ENCODE results near the gene ADGRG6.

ADGRG6 gene

DNA sequence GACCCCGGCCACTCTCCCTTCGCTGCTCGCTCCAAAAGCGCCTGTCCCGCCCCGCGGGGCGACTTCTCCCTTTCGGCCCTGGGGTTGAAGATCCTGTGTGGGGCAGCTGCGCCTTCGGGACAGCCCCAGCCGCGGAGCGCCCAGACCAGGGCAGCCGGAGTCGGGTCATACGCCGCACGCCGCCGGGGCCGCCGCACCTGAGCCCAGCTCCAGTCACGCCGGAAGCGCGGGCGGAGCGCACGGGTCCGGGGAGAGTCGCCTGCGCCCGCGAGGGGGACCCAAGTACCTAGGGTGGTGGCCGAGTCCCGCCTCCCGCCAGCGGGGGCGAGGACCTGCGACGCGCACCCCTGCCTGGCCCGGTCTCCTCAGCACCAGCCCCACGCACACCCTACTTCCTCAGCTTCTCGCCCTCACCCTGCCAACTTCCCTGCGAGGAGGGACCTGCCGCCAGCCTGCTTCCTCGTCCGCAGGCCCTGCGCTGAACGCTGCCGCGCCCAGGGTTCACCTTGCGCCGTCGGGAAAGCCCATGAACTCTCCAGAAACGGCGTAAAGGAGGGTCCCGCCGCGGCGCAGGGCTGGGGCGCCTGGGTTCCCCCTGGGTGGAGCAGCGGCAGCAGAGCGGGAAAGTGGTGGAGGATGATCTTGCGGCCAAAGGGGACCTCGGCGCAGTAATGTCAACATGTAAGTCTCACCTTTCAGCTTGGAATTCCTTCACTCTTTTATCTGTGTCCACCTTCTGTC lies at the start of gene ADGRG6:
ADGRG6 (plus strand) TSS at position 357 of the 741 bp plus-strand sequence; CDS start at position 680, 323 bp downstream.
- DNase-seq: peak; percentile 2 to 13
- no peak for TF ChIP-seq POLR2A (IDR thresholded peaks at IDR 0.05; ENCODE audit: low read length)
- TF ChIP-seq GATA1 (IDR thresholded peaks at IDR 0.05; ENCODE audit: low read depth, low read length): no peak

DNA sequence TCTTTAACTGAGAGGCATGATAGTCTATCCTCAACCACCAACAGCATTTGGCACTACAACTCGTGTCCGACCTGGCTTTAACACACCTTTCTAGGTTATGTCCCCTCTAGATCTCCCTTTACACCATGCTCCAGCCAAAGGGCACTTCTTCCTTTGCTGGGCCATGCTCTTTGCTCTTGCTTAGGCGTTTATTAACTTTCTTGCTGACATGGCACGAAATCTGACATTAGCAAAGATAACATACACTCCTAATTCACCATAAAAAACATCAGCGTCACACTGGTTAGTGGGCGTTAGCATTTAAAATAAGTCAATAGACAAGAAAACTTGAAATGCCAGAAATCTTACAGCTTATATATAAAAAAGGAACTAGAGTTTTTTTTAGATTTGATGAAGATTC lies 47.3 kb upstream of the ADGRG6 start:
- TF ChIP-seq GATA1 (IDR thresholded peaks at IDR 0.05; ENCODE audit: low read depth, low read length) (no peak), POLR2A (IDR thresholded peaks at IDR 0.05; ENCODE audit: low read length) (no peak)
- DNase-seq: no peak

DNA sequence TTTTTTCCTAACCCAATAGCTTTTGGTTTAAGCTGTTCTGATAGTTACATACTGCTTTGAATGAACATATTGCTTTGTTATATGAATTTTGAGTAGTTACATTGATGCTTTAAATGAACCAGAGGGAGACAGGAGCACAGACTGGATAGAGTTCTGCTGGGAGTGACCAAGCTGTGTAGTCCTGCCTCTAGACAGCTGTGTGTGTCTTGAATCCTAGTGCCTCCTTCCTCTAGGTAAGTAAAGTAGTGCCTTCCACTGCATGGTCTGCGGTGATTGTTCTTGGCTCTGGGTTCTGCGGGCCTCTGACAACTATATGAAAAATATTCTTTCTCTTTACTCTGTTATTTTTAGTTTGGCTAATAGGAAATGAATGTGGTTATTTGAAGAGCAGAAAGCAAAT lies 46.0 kb upstream of the ADGRG6 start:
- no peak for TF ChIP-seq POLR2A (IDR thresholded peaks at IDR 0.05; ENCODE audit: low read length)
- TF ChIP-seq GATA1 (IDR thresholded peaks at IDR 0.05; ENCODE audit: low read depth, low read length): no peak
- DNase-seq: no peak

DNA sequence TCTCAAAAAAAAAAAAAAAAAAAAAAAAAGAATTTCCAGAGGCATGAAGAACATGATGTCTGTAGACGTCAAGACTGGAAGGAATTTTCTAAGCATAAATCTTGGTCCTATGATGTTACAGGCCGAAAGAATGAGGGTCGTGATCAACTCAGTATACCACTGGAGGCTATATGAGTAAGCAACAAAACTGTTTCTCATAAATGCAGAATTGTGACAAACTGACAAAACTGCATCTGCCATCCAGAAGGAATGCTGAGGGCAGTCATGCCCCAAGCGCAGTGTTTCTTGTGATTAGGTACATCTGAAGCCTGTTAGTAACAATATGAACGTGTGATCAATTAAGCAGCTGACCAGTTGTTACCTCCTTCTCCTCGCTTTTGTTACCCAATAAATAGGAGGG lies 43.5 kb upstream of the ADGRG6 start:
- no peak for TF ChIP-seq GATA1 (IDR thresholded peaks at IDR 0.05; ENCODE audit: low read depth, low read length)
- no peak for TF ChIP-seq POLR2A (IDR thresholded peaks at IDR 0.05; ENCODE audit: low read length)
- no peak for DNase-seq

DNA sequence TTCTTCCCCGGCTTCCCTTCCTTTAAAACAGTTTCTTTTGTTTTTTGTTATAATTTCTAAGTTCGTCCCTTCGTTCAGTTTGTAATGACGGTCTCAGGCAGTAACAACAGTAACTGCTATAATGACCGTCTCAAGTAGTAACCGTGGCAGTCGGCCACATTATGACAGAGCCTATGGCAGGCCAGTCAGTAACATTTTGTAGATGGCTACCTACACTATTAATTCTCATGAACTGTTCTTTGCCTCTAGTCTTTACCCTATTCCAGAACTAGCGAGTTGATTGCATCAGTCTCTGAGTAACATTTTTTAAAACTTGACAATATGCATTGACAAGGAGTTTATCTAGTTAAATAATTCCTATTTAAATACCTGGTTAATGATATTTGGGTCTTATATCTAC lies 43.0 kb upstream of the ADGRG6 start:
- no peak for DNase-seq
- TF ChIP-seq GATA1 (IDR thresholded peaks at IDR 0.05; ENCODE audit: low read depth, low read length) (no peak), POLR2A (IDR thresholded peaks at IDR 0.05; ENCODE audit: low read length) (no peak)

DNA sequence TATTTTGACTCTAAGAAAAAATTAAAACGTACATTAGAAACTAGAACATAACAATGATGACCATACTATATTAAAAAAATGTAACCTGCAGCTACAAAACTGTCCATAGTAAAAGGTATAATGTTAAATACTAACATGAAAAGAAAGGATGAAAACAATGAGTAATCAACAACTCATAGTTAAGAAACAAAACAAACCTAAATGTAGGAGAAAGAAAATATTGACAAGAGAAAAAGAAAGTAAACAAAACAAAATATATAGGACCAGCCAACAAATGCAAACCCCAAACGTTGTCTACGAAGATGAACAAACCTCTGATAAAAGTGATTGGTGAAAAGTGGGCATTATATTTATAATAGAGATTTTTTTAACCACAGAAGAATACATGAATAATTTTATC lies 41.1 kb upstream of the ADGRG6 start:
- DNase-seq: no peak
- TF ChIP-seq GATA1 (IDR thresholded peaks at IDR 0.05; ENCODE audit: low read depth, low read length) (no peak), POLR2A (IDR thresholded peaks at IDR 0.05; ENCODE audit: low read length) (no peak)

DNA sequence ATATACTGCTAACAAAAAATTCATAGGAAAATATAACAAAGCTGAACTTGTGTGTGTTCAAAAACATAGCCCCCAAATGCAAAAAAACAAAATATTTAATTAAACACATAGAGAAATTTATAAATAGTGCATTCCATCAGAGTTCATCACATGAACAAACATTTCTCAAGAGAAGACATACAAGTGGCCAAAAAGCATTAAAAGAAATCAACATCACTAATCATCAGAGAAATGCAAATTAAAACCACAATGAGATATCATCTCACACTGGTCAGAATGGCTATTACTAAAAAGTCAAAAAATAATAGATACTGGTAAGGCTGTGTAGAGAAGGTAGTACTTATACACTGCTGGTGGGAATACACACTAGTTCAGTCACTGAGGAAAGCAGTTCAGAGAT lies 39.6 kb upstream of the ADGRG6 start:
- TF ChIP-seq POLR2A (IDR thresholded peaks at IDR 0.05; ENCODE audit: low read length): no peak
- DNase-seq: no peak

DNA sequence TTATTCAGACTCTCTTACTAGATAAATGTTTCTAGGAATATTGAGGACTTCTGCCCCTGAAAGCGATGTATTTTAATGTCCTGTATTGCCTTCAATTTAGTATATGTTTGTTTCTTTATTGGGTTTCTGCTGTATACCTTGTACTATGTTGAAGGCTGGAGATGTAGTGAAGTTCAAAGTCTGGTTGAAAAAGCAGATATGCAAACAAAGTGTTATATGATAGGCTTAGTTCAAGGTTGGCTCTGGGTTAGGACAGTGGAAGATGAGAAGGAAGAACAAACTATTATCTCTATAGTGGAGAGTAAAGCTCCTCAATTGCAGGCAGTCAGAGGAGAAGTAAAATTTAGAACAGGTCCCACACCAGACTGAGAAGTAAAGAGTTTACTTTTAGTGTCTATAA lies 36.3 kb upstream of the ADGRG6 start:
- DNase-seq: no peak
- TF ChIP-seq POLR2A (IDR thresholded peaks at IDR 0.05; ENCODE audit: low read length) (no peak), GATA1 (IDR thresholded peaks at IDR 0.05; ENCODE audit: low read depth, low read length) (no peak)

DNA sequence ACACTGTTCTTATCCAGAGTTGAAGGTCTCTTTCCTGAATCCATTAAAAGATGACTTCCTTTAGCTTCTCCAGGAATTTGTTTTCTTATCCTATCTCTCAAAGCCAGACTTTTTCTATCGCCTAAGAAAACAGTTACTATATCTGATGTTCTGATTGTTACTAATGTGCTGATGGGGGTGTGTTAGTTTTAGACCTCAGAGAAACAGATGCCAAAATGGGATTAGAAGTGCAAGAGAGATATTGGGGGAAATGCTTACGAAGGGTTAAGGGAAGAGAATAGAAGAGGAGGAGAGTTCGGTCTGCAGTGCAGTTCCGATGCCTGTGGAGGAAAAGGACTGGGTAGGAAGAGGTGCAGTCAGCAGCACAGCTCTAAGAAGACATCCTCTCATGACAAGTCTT lies 35.7 kb upstream of the ADGRG6 start:
- DNase-seq: no peak
- TF ChIP-seq POLR2A (IDR thresholded peaks at IDR 0.05; ENCODE audit: low read length): no peak
- TF ChIP-seq GATA1 (IDR thresholded peaks at IDR 0.05; ENCODE audit: low read depth, low read length): no peak

DNA sequence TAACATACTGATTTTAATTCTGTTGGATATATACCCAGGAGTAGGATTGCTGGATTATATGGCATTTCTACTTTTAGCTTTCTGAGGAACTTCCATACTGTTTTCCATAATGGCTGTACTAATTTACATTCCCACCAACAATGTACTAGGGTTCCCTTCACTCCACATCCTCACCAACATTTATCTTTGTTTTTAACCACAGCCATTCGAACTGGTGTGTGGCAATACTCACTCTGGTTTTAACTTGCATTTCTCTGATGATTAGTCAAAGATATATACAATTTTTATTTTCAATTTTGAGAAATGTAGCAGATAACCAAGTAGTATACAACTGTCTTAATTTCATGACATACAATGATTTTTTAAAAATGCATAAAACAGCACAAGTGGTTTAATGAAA lies 30.3 kb upstream of the ADGRG6 start:
- DNase-seq: no peak
- TF ChIP-seq GATA1 (IDR thresholded peaks at IDR 0.05; ENCODE audit: low read depth, low read length) (no peak), POLR2A (IDR thresholded peaks at IDR 0.05; ENCODE audit: low read length) (no peak)

DNA sequence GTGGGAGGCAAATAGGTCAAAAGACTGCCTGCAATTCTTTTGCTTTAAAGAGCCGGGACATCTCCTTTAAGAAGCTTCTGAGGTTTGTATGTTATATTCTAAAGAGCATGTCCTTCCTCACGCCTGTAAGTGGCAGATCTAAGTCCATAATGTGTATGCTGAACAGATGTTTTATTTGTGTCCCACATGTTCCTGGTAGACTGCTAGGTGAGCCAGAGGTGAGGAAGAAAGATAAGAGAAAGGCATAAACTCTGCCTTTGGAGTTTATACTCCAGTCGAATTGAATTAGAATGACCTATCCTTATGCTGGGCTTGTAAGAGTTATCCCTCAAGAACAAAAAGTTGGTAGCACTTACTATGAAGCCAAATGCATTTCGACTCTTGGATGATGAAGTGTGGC lies 27.2 kb upstream of the ADGRG6 start:
- TF ChIP-seq GATA1 (IDR thresholded peaks at IDR 0.05; ENCODE audit: low read depth, low read length) (no peak), POLR2A (IDR thresholded peaks at IDR 0.05; ENCODE audit: low read length) (no peak)
- DNase-seq: no peak

DNA sequence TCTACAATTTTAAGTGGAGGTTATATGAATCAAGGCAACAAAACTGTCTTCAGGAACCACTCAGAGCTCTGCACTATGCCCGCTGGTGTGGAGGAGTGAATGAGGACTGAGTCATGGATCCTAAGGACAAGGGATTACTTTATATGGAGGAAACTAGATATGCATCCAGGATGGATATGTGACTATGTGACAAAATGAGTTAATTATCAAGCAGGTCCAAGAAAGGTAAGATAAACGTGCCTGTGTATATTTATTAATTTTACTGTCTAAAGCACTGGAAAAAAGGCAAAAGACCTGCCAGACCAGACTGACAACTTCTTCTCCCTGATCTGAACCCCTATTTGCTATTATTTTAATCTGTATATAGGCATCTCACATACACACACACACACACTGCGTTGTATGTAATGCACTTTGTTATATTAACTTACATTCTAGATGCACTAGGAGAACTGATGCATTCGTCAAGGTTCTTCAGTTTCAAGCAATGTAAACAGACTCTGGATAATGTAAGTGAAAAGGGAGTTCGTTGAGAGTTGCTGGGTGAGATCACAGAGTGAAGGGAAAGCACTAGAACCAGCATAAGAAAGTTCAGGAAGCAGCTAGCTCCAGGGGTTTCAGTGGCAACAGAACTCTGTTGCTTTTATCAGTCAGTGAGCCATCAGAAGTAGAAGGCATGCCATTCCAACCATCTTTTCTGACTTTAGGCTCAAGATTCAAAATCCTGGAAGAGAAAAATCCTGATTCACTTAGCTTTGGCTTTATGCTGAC lies 26.4 kb upstream of the ADGRG6 start:
- TF ChIP-seq GATA1 (IDR thresholded peaks at IDR 0.05; ENCODE audit: low read depth, low read length) (no peak), POLR2A (IDR thresholded peaks at IDR 0.05; ENCODE audit: low read length) (no peak)
- DNase-seq: no peak

DNA sequence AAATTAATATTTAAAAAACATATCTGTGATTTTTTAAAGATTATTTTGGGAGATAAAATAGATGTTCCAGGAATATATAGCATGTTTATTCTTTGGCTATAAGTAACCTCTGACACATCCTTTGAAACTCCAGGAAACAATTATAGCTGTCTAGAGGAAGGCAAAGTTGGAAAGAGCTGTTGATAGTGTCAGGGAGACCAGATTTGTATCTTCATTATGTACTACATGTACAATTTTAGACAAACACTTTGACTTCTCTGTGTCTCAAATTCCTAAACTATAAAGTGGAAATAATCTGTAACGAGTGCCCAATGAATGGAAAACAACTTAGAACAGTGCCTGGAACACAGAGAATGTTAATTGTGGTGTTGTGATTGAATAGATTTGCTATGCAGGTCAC lies 25.6 kb upstream of the ADGRG6 start:
- no peak for DNase-seq
- TF ChIP-seq POLR2A (IDR thresholded peaks at IDR 0.05; ENCODE audit: low read length) (no peak), GATA1 (IDR thresholded peaks at IDR 0.05; ENCODE audit: low read depth, low read length) (no peak)

DNA sequence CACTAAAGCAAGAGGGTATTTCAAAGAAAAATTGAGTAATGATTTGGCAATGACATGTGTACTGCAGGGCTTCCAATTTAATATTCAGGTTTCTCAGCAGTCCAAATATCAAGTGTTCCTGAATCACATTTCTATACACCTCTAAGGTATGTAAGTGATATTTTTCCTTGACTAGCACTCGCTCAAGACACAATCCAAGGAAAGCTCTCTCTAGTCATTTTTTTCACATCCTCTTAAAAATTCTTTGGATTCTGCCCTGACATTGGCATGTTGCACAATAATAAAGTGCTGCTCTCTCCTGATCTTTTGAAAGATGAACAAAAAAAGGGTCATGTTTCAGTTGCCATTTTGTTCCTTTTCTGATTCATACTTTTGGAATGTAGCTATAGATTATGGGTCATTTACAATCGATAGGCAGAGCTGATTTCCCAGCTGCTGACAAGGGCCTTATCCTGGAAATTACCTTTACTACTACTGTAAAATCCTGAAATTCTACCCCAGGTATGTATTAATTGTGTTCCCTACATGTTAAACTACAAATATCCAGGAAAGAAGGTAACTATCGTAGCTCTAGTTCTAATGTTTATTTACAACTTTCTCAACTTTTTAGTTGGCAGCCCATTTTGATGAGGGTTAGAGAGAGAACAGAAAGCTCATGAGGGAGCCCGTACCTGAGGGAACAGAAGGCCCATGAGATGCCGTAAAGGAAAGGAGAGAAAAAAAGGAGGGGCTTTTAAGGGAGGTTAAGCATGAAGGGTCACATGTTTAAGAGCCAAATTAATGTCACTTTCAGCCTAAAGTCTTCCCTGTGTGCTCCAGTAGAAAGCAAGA lies 22.2 kb upstream of the ADGRG6 start:
- TF ChIP-seq GATA1 (IDR thresholded peaks at IDR 0.05; ENCODE audit: low read depth, low read length): no peak
- TF ChIP-seq POLR2A (IDR thresholded peaks at IDR 0.05; ENCODE audit: low read length): no peak
- DNase-seq: no peak
